Ishikawa (cell line): ENCODE results near the gene NRXN3.

Experiments
- CEBPB ChIP-seq: IDR thresholded peaks from 2 replicates; pipeline ENCODE4 v1.6.1; 2012
- CREB1 ChIP-seq: IDR thresholded peaks from 2 replicates; pipeline ENCODE4 v1.6.1; 2012; ENCODE audit warnings: low read depth
- EGR1 ChIP-seq: IDR thresholded peaks from 2 replicates; pipeline ENCODE4 v1.6.1; 2012
- EP300 ChIP-seq: IDR thresholded peaks from 2 replicates; pipeline ENCODE4 v1.6.1; 2012; ENCODE audit warnings: borderline replicate concordance
- FOXM1 ChIP-seq: IDR thresholded peaks from 2 replicates; pipeline ENCODE4 v1.6.1; 2012; ENCODE audit warnings: low read depth, borderline replicate concordance
- MAX ChIP-seq: IDR thresholded peaks from 2 replicates; pipeline ENCODE4 v1.6.1; 2012
- NFIC ChIP-seq: IDR thresholded peaks from 2 replicates; pipeline ENCODE4 v1.6.1; 2012
- RAD21 ChIP-seq: IDR thresholded peaks from 2 replicates; pipeline ENCODE4 v1.6.1; 2012; ENCODE audit warnings: low read depth
- REST ChIP-seq: IDR thresholded peaks from 2 replicates; pipeline ENCODE4 v1.6.1; 2012; ENCODE audit warnings: low read depth, mild to moderate bottlenecking
- TAF1 ChIP-seq: IDR thresholded peaks from 2 replicates; pipeline ENCODE4 v1.6.1; 2012; ENCODE audit warnings: low read depth, mild to moderate bottlenecking
- TCF12 ChIP-seq: IDR thresholded peaks from 2 replicates; pipeline ENCODE4 v1.6.1; 2012; ENCODE audit warnings: low read depth
- TEAD4 ChIP-seq: IDR thresholded peaks from 2 replicates; pipeline ENCODE4 v1.6.1; 2012
- USF1 ChIP-seq: IDR thresholded peaks from 2 replicates; pipeline ENCODE4 v1.6.1; 2012
- YY1 ChIP-seq: IDR thresholded peaks from 2 replicates; pipeline ENCODE4 v1.6.1; 2012; ENCODE audit warnings: low read depth
- ZBTB7A ChIP-seq: IDR thresholded peaks from 2 replicates; pipeline ENCODE4 v1.6.1; 2012; ENCODE audit warnings: low read depth

The NRXN3 gene

GRCh38 chr14:78178071-78178470, 7.9 kb downstream of the NRXN3 start:
- no peak for TF ChIP-seq NFIC
- TF ChIP-seq FOXM1 = no peak
- TF ChIP-seq CREB1 = no peak
- no peak for TF ChIP-seq TEAD4
- no peak for TF ChIP-seq TAF1
- TF ChIP-seq USF1 = no peak
- TF ChIP-seq EGR1 = no peak

GRCh38 chr14:78178971-78179370, 8.8 kb downstream of the NRXN3 start:
- TF ChIP-seq MAX = no peak

GRCh38 chr14:78181270-78181669, 11.1 kb downstream of the NRXN3 start:
- TF ChIP-seq RAD21 = no peak
- no peak for TF ChIP-seq TCF12
- TF ChIP-seq MAX = no peak
- no peak for TF ChIP-seq FOXM1
- no peak for TF ChIP-seq REST
- no peak for TF ChIP-seq CREB1
- TF ChIP-seq YY1 = no peak
- no peak for TF ChIP-seq ZBTB7A
- no peak for TF ChIP-seq EGR1

GRCh38 chr14:78182722-78183121, 12.5 kb downstream of the NRXN3 start:
- TF ChIP-seq TCF12 (no peak), NFIC (no peak), YY1 (no peak), RAD21 (no peak), REST (no peak), CEBPB (no peak), EGR1 (no peak), TAF1 (no peak), FOXM1 (no peak), CREB1 (no peak), ZBTB7A (no peak), MAX (no peak), TEAD4 (no peak), EP300 (no peak), USF1 (no peak)

GRCh38 chr14:78184157-78184556, 14.0 kb downstream of the NRXN3 start:
- TF ChIP-seq EP300 (no peak), ZBTB7A (no peak), NFIC (no peak), TEAD4 (no peak), RAD21 (no peak), FOXM1 (no peak), MAX (no peak), TAF1 (no peak), CEBPB (no peak), YY1 (no peak), REST (no peak), CREB1 (no peak), USF1 (no peak), EGR1 (no peak), TCF12 (no peak)
